ENCODE data around the gene ADAM22.

ADAM22 gene

DNA sequence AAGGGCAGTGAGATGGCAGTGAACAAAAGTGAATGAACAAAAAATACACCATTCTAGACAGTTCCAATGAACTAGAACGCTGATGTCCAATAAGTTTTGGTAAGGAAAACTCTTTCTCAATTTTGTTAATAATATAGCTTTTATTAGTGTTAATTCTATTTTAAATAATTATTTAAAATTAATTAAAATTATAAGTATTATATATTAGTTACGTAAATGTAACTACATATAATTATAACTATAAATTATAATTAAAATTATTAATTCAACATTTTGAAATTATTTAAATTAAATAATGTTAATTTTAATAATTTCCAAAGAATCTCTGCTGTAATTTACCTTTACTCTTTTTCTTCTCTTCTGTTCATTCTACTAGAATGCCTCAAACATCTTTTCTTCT is 280.4 kb downstream of the ADAM22 start:
- TF ChIP-seq, protein P1, sequence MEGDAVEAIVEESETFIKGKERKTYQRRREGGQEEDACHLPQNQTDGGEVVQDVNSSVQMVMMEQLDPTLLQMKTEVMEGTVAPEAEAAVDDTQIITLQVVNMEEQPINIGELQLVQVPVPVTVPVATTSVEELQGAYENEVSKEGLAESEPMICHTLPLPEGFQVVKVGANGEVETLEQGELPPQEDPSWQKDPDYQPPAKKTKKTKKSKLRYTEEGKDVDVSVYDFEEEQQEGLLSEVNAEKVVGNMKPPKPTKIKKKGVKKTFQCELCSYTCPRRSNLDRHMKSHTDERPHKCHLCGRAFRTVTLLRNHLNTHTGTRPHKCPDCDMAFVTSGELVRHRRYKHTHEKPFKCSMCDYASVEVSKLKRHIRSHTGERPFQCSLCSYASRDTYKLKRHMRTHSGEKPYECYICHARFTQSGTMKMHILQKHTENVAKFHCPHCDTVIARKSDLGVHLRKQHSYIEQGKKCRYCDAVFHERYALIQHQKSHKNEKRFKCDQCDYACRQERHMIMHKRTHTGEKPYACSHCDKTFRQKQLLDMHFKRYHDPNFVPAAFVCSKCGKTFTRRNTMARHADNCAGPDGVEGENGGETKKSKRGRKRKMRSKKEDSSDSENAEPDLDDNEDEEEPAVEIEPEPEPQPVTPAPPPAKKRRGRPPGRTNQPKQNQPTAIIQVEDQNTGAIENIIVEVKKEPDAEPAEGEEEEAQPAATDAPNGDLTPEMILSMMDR (IDR thresholded peaks at IDR 0.05; ENCODE audit: extremely low read depth, insufficient read depth, missing control alignments), result no peak
- in situ Hi-C loops (cut with MboI; ENCODE audit: low pct_unique_long_range_greater_than_20kb, low sequenced_read_pairs, unreplicated experiment), result no loop called here
- no peak for DNase-seq (ENCODE audit: low spot score)

DNA sequence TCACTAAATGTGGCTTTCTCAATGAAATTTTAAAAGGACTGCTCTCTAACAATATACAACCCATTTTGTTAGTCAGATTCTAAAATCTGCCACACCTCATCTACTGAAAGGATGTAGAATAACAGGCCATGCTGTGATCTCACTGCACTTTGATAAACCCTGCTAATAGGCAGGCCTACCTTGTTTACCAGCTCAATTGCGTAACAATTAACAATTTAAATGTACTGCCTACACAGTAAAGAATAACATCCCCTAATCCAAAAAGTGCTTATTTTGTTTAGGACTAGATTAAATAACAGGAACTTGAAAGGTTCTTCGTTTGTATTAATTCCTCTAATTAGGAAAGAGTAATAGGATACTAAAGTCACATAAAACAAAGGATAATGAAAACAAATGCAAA is 281.2 kb downstream of the ADAM22 start:
- DNase-seq (ENCODE audit: low spot score), result no peak
- in situ Hi-C loops (cut with MboI; ENCODE audit: low pct_unique_long_range_greater_than_20kb, low sequenced_read_pairs, unreplicated experiment), result no loop called here
- TF ChIP-seq, protein P1 (IDR thresholded peaks at IDR 0.05; ENCODE audit: extremely low read depth, insufficient read depth, missing control alignments), result no peak

DNA sequence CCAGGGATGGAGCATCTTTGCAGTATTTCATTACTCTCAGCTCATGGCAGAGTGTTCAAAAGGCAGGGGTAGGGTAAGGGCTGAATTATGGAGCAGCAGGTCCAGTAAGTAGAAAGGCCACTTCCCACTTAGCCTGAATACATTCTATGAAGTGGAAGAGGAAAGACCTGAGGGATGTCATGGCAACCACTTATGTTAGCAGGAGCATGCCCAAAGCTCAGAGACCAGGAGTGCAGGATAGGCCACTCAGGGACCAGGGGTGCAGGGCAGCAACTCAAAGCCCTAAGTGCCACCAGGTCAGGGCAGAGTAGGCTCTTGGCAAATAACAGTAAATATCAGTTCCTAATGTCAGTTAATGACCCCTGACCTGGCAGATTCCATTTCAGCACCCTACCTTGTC is 282.2 kb downstream of the ADAM22 start:
- TF ChIP-seq, protein P1 (IDR thresholded peaks at IDR 0.05; ENCODE audit: extremely low read depth, insufficient read depth, missing control alignments), result no peak
- DNase-seq (ENCODE audit: low spot score), result no peak
- in situ Hi-C loops (cut with MboI; ENCODE audit: low pct_unique_long_range_greater_than_20kb, low sequenced_read_pairs, unreplicated experiment), result no loop called here

DNA sequence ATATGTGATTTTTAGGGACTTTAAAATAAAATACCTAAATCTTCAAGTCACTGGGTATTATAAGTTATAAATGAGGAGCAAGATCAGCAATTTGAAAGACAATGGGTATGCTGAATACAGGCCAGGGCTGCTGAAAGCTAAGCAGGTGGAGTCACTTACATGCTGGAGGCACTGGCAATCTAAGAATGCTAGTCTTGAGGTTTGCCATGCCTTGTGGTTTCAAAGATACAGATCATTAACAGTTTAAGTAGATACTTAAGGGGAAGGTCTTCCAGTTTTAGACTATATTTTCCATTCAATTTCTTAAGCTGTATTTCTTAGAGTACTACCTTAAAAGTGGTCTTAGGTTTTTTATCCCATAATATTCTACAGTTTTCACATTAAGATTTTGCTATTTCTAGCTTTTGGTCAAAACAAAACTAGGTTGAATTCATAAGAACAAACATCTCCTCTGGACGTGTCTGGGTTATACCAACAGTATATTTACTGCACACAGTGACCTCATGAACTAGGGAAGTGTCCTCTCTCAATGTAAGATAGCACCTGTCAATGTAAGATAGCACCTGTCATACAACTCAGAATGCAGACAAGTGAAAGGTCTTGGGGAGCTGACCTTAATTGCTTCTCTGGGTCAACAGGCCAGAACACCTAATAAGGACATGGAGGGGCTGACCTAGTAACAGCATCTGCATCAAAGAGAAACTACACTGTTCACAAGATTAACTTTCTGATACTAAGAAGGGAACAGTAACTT is 283.8 kb downstream of the ADAM22 start:
- in situ Hi-C loops (cut with MboI; ENCODE audit: low pct_unique_long_range_greater_than_20kb, low sequenced_read_pairs, unreplicated experiment), result no loop called here
- DNase-seq (ENCODE audit: low spot score), result peak; percentile 77
- TF ChIP-seq, protein P1 (IDR thresholded peaks at IDR 0.05; ENCODE audit: extremely low read depth, insufficient read depth, missing control alignments), result no peak

DNA sequence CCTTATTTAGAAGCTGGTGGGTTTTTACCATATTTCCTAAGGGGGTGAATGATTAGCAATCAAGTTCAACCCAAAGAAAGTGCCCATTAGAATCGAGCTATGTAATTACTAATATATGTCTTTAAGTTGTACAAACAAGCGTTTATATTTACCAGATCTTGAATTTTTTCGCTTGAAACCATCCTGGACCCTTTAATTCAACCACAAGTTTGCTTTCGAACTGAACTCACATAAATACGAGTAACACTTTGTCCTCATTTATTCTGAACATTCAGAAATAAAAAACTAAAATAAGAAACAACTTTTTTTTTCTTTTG is 284.3 kb downstream of the ADAM22 start:
- DNase-seq (ENCODE audit: low spot score), result no peak
- in situ Hi-C loops (cut with MboI; ENCODE audit: low pct_unique_long_range_greater_than_20kb, low sequenced_read_pairs, unreplicated experiment), result no loop called here
- TF ChIP-seq, protein P1 (IDR thresholded peaks at IDR 0.05; ENCODE audit: extremely low read depth, insufficient read depth, missing control alignments), result no peak

DNA sequence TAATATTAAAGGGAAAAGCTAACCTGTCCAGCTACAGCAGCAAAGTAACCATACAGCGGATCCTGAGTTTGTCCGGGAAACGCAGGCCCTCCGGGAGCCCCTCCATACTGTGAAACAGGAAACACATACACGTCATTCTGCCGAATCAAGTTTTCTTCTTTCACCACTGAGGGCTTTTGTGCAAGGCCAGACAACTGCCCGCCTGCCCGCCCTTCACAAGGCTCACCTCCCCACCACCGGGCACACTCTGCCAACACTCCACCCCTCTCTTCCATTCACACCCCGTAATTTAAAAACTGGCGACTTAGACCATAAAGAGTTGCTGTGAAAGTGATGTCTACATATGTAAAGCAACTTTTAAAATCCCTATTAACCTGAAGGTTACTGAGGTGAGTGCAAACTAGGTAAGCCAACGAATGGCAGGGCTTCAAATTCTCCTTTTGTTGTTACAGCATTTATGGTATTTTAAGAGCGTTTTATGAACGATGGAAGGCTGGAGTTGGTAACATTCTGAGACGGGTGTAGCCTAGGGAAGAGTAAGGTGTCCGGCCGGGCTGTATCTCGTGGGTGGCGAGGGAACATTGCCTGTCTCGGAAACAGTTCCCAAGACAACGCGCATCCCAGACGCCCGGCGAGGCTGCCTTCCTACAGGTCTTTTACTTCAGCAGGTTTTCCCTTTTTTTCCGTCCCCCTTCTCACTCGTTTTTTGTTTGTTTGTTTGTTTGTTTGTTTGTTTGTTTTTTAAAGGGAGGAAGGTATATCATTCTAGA is 285.0 kb downstream of the ADAM22 start:
- DNase-seq (ENCODE audit: low spot score), result peak; percentile 50
- TF ChIP-seq, protein P1 (IDR thresholded peaks at IDR 0.05; ENCODE audit: extremely low read depth, insufficient read depth, missing control alignments), result no peak
- in situ Hi-C loops (cut with MboI; ENCODE audit: low pct_unique_long_range_greater_than_20kb, low sequenced_read_pairs, unreplicated experiment), result no loop called here
